Measurements from ENCODE around the gene MFAP1.
"Not testable (repeated sequence)": the region's sequence is repeated elsewhere in the genome, so short reads cannot be mapped to it uniquely, and the experiment has no call there.

Gene MFAP1

DNA sequence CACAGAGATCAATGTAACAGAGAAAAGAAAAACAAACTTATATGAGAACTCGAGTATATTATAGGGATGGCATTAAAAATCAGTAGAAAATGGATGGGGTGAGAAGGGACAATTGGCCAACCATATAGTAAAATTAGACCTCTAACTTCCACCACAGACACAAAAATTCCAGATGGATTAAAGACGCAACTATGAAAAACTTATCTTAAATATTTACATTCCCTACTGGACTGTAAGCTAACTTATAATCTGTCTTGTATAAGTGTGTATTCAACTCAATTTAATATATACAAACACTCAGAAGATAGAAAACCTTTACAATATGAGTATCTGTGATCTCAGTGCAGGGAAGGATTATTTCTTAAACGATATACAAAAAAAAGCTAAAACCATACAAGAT lies 3.0 kb downstream of the MFAP1 start:
- no peak for DNase-seq

DNA sequence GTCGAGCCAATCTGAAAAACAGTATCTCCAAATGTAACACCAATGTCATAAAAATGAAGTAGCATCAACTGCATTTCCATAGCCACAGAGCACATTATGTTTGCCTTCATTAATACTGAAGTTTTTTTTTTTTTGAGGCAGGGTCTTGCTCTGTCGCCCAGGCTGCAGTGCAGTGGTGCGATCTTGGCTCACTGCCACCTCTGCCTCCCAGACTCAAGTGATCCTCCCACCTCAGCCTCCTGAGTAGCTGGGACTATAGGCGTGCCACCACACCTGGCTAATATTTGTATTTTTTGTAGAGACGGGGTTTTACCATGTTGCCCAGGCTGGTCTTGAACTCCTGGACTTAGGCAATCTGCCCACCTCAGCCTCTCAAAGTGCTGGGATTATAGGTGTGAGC lies 9.4 kb downstream of the MFAP1 start:
- DNase-seq, result not testable (repeated sequence)

DNA sequence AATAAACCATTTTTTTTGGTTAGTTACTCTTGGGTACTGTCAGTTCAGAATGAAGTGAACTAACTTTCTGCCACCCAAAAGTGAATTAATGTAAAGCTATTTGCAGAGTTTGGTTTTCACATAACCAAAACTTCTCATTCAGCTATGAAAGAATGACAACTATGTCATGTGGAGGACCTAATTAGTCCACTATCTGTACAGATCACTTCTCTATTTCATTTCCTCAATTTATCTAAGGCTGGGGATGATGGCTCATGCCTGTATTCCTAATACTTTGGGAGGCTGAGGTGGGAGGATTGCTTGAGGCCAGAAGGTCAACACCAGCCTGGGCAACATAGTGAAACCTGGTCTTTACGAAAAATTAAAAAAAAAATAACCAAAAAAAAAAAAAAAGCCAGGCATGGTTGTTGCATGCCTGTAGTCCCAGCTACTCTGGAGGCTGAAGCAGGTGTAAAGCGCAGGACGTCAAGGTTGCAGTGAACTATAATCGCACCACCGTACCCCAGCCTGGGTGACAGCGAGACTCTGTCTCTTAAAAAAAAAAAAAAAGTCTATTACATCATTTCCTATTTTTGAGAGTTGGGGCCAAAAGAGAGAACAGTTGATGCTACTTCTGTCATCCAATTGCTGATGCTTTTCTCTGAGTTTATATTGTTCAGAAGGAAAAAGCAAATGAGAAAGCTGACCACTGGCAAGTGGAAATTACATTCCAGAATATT lies 15.4 kb downstream of the MFAP1 start:
- no peak for DNase-seq

DNA sequence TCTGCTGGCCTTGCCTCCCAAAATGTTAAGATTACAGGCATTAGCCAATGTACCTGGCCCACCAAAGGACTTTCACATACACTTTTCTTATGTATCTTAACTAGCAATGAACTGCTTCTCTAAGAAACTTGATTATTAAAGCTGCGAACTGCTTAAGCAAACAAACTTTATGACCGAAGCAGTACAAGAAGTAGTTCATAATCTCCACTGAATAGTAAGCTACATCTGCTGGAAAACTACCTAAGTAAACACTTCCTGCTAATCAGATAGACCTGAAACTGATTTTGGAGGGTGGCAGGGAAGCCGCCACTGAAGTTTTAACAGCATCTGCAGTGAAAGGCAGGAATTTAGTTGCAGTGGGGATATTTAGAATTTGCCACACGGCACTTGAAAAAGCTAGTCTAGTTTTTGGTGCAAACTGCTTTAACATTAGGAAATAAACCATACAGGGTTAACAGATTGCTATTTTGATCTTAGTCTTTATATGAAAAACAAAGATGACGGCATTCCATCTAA lies 16.0 kb downstream of the MFAP1 start:
- DNase-seq, result no peak

DNA sequence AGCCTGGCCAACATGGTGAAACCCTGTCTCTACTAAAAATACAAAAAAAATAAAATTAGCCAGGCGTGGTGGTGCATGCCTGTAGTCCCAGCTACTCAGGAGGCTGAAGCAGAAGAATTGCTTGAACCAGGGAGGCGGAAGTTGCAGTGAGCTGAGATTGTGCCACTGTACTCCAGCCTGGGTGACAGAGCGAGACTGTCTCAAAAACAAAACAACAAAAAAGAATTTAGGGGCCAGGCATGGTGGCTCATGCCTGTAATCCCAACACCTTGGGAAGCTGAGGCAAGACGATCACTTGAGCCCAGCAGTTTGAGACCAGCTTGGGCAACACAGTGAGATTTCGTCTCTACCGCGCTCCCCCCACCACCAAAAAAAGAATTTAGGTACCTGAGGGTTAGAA lies 21.8 kb downstream of the MFAP1 start:
- DNase-seq, result not testable (repeated sequence)

DNA sequence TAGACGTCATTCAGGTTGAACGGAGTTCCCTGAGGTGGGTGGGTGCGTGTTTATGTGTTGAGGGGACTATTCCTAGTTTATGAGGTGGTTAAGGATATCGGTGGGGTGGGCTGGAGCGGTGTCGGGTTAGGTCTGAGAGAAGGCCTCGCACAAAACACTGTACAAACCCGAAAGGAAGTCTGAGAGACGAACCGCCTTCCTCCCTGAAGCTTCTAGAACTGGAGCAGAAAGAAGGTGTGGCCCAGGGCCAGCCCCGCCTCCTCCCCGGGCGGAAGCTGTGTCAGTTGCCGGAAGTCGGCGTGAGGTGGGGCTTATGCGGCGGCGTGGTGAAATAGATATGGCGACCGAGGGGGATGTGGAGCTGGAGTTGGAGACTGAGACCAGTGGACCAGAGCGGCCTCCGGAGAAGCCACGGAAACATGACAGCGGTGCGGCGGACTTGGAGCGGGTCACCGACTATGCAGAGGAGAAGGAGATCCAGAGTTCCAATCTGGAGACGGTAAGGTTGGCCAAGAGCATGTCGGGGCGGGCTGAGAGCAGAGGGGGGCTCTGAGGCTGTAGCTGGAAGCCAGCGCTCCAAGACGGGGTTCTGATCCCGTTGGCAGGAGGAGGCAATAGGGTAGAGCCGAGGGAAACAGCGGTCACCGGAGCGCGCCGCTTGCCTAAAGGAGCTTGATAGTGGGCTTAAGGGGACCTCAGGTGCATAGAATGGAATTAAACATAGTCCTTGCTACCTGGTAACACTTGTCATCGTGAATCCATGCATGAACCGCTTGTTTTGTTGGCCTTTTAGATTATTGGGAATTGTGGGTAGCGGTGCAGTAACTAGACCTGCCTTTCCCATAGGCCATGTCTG lies 24.0 kb downstream of the MFAP1 start, which contains the start of gene HYPK:
Gene HYPK, plus strand, starts transcription at position 314 of the 856 bp plus-strand sequence. Its CDS starts 24 bp downstream, at position 338.
- peak; percentile 47 to 57 for DNase-seq

DNA sequence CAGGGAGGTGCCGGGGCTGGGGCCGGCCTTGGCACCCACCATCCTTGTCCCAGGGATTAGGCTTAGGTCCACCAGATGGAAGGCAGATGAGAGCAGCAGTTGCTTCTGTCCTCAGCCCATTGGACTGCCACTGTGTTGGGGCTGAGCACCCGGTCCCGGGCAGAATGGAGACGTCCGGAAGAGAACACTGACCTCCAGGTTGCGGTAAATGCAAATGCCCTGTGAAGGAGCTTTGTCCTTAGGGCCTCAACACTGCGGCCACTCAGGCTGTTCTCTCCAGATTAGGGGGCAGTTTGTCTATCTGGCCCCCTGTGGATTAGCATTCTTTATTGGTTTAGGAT lies 24.6 kb downstream of the MFAP1 start, which contains the start of gene SERINC4:
Gene SERINC4, minus strand, starts transcription at position 276 of the 341 bp plus-strand sequence. Its CDS starts 234 bp downstream, at position 42.
- no peak for DNase-seq

DNA sequence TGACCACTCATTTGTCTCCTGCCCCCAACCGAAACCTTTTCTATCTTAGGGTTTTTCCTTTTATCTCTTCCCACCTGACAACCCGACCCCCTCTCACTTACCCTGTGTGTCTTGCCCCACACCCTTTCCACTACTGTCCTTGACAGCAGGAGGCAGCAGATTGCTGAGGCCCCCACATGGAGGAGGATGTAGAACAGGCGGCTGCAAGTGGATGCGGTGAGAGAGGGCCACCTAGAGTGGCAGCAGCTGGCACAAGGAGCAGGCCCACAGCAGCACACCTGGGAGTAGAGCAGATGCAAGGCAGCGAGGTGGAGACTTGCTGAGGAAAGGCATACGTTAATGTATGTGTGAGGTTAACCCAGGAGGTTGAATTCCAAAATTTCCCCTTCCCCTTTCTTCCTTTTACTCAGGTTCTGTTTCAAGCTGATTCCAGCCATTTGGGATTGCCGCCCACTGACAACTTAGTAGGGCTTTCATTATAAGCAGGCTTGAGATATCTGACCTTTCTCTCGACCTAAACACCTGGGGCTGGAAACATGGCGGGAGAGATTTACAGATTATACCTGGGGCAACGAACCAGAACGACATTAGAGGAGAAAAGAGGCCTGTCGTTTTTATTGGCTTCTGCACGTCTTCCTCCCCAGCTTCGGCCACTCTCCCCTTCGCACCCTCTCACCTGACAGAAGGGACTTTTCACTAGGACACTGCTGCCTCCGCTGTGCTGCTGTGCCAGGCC lies 25.1 kb downstream of the MFAP1 start:
- no peak for DNase-seq

DNA sequence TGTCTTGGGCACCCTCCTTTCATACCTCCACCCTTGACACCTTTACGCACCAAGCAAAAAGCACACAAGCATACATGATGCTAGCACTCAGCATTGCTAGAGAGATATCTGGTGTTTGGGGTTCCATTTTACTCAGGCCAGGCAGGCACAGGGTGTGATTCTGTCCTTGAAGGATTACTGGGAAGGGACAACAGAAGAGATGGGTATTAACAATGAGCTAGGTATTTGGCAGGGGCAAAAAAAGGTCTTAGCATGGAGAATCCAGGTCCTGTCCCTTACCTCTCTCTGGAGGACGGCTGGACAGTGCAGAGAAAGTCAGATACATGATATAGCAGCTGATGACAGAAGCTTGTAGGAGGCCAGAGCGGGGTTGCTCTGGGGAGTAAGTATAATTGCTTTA lies 27.9 kb downstream of the MFAP1 start:
- no peak for DNase-seq

DNA sequence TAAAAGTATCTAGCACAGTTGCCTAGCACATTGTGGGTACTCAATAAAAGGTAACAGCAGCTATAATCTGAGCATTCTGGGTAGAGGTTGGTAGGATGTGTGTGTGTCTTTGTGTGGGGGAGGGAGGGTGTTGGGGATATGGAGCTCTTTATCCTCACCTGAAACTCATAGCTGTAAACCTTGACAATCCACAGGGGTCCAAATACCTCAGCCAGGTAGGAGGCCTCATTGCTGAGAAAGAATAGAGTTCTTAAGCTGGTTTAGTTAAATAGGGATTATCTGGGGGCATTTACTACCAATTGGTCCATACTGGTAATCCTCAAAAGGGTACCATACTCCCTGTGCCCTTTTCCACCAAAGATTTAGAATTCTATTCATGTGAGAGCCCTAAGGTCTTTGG lies 28.5 kb downstream of the MFAP1 start:
- no peak for DNase-seq

DNA sequence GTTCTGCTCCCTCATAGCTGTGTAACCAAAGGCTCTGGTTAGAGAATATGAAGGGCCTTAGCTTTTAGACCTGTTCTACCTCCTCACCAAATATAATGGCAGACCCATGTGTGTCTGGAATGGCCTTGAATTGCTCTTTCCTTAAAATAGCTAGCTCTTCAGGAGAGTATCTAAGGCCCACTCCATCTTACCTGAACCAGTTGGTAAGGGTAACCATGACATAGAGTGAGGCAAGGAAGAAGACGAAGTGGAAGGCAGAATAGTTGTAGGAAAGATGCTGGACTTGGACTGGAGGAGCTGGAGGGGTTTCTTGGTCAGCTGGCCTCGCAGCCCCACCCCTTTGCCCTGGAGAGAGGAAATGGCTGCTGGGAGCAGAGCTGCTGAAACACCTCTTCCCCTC lies 29.3 kb downstream of the MFAP1 start:
- no peak for DNase-seq

DNA sequence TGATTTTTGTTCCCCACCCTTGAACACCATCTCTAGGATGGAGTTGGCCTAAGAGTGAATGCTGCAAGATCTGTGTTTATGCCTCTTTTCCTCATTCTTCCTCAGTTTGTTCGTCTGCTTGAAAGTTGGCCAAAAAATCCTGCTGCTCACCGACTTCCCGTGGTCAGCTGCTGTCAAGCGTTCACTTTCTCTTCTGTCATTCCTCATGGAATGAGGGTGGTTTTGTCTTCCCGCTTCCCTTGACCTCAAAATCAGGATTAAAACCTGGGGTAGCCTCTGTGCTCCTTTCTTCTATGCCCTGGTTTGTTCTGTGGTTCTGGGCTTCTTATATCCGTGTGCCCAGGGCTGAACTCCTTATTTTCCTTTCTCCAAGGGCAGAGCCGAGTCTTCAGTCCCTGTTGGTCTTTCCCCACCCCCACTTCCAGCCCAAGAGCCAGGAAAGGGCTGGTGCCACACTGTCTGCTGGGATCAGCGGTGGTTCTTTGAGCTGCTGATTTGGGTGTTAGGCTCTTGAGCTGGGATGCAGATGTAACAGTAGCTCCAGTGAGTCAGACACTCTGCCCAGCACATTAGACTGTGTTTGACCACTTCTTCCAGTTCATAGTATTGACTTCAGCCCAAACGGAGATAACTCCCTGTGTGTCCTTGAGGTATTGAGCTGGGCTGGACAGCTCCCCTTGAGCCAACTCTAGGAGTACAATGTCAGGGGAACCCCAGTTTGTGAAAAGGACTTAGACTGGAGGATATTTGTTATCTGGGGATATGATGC lies 30.0 kb downstream of the MFAP1 start:
- no peak for DNase-seq

DNA sequence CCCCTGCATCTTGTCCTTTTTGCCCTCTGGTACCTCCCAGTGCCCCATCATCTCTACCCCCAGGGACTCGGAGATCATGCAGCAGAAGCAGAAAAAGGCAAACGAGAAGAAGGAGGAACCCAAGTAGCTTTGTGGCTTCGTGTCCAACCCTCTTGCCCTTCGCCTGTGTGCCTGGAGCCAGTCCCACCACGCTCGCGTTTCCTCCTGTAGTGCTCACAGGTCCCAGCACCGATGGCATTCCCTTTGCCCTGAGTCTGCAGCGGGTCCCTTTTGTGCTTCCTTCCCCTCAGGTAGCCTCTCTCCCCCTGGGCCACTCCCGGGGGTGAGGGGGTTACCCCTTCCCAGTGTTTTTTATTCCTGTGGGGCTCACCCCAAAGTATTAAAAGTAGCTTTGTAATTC lies 30.8 kb downstream of the MFAP1 start:
- no peak for DNase-seq

DNA sequence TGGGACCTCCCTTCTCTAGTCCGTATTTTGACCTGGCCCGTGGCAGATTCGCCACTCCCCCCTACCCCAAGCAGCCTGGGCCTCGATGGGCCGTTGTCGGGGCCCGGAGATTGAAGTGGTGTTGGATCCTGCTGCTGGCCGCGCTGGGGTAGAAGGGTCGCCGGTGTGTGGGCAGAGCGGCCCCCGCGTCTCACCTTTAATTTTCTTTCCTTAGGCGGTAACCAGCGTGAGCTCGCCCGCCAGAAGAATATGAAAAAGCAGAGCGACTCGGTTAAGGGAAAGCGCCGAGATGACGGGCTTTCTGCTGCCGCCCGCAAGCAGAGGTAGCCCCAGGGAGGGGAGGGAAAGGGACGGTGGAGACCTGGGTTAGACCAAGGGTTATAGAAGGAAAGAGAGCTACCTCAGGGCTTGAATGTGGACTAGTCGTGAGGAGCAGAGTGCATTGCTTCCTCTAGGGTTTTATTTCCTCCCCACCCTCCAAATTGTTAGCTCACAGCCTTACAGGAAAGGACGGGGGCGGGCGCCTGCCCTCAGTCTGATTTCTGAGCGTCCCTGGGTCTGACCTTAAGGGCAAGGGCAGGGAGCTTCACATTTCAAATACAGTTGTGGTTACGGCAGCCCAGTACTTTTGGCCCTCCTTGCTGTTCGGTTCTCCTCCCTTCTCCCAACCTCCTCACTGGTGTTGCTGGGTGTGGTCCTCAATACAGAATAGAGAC lies 31.6 kb downstream of the MFAP1 start:
- no peak for DNase-seq

DNA sequence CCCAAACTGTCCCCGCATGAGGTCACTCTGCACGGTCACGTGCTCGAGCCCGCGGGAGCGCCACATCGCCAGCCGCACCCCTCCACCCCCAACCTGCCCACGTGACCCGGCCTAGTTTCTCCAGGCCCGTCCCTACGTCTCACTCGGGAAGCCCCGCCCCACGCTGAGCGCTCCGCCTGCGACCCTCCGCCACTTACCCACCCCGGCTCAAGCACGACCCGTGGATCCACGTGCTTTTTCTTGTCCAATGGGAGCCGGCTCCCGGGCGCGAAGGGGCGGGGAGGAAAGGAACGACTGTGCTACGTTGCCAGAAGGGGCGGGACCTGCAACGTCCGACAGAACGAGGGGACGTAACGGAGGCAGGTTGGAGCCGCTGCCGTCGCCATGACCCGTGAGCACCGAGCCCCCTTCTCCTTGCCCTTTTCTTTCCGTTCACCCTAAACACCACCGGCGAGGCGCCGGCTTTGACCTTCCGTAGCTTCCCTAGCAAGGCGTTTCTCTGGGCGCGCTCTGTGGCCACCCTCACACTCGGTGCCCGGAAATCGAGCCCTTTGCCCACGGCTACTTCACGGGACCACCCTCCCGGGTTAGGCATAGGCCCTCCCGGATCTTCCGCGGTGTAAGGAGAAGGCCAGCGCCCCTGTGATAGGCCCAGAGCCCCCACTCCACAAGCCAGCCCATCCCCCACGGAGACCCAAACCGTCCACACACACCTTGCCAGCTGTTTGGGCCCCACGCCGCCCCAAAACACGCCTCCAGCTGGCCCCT lies 32.3 kb downstream of the MFAP1 start, which contains the start of gene SERF2:
Gene SERF2, plus strand, starts transcription at position 328 of the 768 bp plus-strand sequence. Its CDS starts 57 bp downstream, at position 385.
- DNase-seq, result peak; percentile 93 to 95

DNA sequence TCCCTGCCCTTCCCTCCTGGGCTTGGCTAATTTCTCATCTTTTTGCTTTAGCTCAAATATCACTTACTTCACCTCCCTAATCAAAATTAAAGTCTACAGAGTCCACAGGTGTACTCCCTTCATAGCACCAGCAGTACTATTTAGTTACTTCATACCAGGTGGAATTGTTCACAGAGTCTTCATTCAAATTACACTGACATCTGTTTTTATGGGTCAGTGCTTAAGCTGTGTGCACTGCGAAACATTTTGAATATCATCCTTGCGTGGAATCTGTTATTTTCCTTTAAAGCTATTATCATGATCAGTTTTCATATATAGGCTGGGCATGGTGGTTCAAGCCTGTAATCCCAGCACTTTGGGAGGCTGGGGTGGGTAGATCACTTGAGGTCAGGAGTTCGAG lies 35.1 kb downstream of the MFAP1 start:
- DNase-seq, result no peak

DNA sequence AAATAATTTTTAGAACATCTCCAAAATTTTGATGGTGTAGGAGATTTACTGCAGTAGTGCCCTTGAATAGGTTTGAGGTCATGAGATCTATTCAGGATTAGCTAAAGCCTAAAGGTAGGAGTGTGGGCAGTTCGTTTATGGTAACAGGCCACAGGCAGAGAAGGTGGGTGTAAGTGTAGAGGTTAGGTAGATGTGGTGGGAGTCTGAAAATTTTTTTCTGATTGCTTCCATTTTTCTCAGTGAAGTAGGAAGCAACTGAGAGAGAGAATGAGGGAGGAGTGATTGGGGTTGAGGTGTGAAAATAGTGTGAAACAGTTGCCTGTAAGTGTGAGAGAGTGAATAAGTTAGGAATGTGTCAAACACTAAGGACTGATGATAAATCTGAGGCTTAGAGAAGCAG lies 45.5 kb downstream of the MFAP1 start:
- no peak for DNase-seq

DNA sequence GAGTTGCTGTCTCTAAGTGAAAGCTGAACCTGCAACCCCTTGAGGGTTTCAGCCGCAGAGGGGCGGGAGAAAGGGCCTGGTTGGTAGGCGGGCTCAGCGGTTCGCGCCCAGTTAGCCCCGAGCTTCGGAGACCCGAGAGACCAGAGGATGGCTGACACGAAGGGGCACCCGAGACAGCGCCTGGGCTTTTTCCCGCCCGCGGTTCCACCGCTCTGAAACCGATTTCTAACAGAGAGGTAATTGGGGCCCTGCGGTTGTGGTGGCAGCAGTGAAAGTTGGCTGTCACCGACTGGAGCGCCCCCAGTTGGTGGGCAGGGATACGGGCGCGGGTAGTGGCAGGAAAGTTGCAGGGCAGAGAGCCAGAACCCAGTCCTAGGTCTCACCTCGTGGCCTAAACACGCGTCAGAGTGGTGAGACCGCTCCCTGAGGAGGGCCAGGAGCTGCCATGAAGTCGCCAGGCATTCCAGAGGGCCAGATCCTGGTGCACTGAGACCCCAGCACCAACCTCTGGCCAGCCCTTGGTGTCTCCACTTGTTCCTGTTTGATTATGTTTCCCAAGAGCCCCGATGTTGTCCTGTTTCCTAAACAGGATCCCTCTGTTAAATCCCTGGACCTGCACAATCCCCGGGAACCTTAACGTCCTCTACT lies 47.1 kb downstream of the MFAP1 start:
- peak; percentile 58 to 71 for DNase-seq

DNA sequence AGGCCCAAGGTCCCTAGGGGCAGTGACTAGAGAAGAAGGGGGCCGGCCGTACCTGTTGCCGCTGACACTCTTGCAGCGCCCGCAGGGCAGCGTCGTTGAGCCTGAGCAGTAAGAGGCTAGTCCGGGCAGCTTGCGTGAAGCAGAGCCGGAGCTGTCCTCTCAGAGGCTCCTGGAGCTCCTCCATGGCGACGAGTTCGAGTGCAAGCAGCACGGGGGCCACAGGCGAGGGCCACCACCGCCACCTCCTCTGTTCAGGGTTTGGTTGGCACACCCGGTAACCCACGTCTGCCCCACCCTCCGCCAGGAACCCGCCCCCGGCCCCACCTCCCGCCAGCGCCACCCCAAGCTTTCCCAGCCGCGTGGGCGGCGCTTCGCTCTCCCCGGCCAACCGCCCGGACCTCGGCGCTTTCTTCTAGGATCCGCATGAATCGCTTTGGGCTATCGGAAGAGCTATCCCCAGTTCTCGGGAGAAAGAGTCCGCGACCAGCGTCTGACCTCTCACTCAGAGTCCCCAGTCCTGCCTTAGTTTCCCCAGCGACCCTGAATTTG lies 47.7 kb downstream of the MFAP1 start, which contains the start of gene ELL3:
Gene ELL3, minus strand, starts transcription at position 249 of the 549 bp plus-strand sequence. Its CDS starts 65 bp downstream, at position 184.
- DNase-seq, result peak; percentile 58 to 71
